ENCODE data around the gene AKT2. TPM values are rescaled to one million over a fixed set of nuclear protein-coding genes. Genes with fewer than 3 reads are reported as not detected.
A peak's percentile ranks its signal among the peaks of the same experiment; 100 is the strongest.
"Not testable (repeated sequence)": the region's sequence is repeated elsewhere in the genome, so short reads cannot be mapped to it uniquely, and the experiment has no call there.

The AKT2 gene
- 65.8 and 111 TPM in 2 replicates for total RNA-seq

DNA sequence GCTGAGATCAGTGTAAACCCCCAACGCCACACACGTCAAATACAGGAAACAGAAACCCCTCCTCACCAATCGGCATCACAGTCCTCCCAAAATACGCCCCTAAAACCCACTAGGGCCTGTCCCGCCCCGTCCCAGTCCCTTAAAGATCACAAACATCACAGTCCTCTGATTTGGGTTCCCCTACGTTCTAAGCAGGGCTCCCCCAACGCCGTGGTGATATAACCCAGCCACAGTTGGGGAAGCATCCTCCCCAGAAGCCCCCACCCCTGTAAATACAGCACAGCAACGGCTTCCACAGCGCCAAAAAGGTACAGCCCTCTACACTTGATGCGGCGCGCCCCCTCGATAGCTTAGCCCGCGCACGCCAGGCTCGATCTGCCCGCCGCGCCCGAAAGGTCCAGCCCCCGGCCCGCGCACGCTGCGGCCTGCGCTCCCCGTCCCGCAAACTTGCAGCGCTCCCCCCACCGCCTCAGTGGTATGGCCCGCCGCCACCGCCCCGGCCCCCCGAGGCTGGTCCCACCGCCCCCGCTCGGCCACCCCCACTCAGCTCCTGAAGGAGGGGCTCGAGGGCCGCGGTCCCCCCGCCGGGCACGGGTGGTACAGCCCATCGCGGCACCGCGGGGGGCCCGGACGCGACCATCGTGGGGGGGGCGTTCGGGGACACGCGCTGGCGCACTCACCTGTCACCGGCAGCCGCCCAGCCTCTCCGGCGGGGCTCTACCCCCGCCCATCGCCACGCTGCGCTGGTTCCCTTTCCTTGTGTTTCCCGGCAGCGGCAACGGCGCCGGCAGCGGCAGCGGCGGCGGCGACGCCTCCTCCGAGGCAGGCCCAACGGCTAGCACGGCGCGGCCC is at the start of gene AKT2:
Gene AKT2, minus strand, starts transcription at position 845 of the 852 bp plus-strand sequence. CDS start 20,078 bp downstream, outside the sequence.
- no peak for DNase-seq (ENCODE audit: low read depth)

DNA sequence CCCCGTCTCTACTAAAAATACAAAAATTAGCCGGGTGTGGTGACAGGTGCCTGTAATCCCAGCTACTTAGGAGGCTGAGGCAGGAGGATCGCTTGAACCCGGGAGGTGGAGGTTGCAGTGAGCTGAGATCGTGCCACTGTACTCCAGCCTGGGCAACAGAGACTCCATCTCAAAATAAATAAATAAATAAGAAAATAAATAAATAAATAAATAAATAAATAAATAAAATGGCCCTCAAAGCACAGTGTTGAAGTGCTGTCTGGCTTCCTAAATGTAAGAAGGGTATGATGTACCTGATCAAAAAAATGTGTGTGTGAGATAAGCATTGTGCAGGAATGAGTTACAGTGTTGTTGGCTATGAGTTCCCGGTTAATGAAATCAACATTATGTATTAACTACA is 47.9 kb upstream of the AKT2 start:
- not testable (repeated sequence) for DNase-seq (ENCODE audit: low read depth)

DNA sequence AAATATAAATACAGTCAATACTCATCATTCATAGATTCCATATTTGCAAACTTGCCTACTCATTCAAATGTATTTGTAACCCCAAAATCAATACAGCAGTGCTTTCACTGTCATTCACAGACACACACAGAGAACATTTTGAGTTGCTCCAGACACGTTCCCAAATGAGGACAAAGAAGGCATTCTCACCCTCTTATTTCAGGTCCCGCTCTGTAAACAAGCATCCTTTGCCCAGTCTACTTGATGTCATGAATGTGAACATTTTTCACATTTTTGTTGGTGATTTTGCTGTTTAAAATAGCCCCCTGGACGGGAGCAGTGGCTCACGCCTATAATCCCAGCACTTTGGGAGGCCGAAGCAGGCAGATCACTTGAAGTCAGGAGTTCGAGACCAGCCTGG is 47.5 kb upstream of the AKT2 start:
- DNase-seq (ENCODE audit: low read depth) = no peak

DNA sequence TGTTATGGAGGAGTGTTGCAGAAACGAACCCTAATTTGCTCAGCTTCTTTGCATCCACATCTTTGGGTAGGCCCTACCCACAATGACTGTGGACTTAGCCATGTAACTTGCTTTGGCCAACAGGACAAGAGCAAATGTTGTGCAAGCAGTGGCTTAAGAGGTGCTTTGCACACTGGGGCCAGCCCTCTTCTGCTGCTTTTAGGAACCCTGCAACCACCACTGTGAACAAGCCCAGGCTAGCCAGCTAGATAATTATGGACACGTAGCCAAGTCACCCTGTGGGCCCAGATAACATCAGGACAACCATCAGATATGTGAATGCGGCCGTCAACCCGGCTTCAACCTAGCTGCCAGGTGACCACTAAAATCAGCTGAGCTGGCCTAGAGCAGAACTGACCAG is 45.9 kb upstream of the AKT2 start:
- no peak for DNase-seq (ENCODE audit: low read depth)

DNA sequence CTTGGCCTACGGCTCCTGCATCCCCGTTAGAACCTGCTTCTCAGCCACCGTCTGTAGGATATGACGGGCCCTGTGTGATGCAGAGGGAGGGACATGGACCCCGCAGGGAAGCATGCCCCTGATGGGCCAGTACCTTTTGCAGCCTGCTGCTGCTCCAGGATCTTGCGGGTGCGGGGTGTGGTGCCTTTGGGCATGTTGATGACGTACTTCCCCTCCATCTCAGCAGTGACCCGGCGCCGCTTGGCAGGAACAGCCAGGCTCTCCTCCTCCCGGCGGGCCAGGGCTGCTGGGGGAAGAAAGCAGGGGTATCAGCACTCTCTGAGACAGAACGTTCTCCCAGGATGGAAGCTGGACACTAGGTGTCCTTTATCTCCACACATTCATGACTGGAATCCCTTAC is 41.1 kb upstream of the AKT2 start:
- no peak for DNase-seq (ENCODE audit: low read depth)

DNA sequence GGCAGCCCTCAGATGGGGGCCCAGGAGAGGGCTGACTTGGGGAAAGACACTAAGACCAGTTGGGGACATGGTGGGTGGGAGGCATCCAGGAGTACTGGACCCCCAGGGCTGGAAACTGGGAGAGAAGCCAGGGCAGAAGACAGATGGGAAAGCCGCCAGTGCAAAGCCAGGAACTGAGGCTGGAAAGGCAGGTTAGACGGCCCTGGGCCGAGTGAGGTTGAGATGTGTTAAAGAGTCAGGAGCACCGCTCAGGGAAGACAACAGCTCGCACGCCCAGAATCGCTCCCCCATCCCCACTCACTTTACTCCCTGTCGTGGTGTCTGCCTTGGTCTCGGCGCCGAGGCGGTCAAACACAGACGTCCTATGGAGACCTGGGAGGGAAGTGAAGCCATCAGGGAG is 38.6 kb upstream of the AKT2 start:
- DNase-seq (ENCODE audit: low read depth) = no peak

DNA sequence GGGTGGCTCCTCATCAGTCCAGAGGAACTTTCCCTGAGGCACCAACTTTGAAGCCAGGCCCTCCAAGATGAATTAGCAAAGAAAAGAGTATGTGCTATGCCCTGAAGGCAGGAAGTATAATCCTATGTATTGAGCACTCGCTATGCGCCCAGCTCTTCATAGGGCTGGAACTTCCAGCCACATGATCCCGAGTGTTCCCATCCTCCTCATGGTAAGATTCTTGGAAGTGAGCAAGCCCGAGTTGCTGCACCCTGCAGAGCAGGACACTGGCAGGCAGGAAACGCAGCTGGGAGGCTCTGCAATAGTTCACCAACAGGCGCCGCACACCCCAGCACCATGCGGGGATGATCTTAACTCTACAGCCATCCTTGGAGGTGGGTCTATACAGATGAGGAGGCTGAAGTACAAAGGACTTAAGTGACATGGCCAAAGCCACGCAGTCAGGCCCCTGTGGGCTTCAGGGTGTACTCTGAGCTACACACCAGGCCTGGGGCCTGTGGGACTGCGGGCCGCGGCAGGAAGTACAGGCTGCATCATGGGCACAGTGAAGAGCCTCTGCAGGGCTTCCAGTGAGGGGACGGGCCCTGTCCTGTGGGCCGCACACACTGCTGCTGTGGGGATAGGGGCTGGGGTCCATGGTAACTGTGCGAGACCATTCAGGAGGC is 37.9 kb upstream of the AKT2 start:
- no peak for DNase-seq (ENCODE audit: low read depth)

DNA sequence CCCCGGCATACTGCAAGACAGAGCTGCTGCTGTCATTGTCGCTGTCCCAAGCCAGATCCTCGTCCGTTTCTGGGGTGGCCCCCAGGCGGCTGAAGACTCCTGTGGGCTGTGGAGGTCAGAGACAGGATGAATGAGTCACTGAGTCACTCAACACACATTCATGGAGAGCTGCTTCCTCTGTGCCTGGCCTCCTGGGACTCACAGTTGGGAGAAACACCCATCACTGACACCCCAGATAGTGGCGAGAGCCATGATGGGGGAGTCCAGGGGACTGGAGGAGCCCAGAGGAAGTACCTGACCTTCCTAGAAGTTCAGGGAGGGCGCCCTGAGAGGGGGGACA is 37.1 kb upstream of the AKT2 start:
- DNase-seq (ENCODE audit: low read depth) = no peak

DNA sequence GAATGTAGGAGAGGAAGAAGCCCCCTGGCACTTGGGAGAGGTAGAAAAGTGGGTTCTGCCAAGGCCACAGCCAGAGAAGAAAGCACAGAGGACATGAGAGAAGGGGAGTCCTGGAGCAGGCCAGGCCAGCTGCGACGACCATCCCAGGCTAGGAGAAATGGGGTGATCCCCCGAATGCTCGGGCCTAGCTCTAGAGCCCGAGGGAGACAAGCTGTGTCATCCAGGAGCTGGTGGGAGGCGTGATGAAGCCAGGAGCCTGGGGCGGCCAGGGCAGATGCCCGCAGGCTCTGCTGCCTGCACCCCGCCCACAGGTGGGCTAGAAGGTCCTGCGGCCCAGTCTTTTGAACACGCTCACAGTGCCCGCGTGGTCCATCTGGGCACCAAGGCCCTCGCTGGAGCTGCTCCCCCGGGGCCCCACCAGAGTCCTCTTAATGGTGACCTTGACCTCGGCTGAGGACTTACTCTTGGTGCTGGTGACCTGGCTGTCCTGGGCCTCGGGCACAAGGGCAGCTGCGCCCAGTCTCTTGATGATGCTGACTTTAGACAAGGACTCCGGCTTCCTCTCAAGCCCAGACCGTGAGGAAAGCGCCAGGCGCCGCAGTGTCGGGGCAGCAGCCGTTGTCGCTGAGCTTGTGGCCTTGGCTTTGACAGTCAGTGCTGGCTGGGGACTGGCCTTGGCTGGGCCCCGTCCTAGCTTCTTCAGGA is 36.6 kb upstream of the AKT2 start:
- DNase-seq (ENCODE audit: low read depth) = no peak

DNA sequence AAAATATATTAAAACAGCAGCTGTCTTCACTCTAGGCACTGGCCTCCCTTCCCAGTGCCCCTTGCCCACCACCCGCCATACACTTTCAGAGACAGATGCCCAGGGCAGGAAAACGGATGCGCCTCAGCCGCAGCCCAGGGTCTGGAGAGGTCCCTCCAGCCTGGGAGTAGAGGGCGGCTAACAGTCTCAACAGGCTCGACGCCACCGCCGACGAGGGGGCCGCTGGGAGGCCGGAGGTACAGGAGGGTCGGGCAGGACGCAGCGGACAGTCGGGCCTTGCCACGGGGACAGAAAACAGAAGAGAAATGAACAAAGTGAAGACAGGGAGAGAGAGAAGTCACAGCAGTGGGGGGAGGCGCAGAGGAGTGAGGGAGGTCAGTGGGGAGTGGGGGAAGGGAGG is 35.9 kb upstream of the AKT2 start:
- no peak for DNase-seq (ENCODE audit: low read depth)

DNA sequence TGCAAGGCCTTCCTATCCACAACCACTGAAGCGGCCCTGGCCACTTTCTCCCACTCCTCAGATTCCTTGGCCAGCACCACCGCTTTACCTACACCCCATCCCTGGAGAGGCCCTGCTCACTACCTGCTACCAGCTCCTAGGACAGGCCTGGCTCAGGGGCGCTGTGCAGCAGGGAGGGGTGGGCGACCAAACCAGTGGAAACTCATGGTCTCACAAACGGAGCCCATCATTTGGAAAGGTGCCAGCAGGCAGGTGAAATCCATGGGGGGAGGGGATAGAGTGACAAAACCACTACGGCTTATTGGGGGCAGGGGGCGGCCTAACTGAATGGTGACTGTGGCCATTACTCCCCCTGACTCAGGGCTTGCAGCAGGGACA is 35.4 kb upstream of the AKT2 start:
- no peak for DNase-seq (ENCODE audit: low read depth)

DNA sequence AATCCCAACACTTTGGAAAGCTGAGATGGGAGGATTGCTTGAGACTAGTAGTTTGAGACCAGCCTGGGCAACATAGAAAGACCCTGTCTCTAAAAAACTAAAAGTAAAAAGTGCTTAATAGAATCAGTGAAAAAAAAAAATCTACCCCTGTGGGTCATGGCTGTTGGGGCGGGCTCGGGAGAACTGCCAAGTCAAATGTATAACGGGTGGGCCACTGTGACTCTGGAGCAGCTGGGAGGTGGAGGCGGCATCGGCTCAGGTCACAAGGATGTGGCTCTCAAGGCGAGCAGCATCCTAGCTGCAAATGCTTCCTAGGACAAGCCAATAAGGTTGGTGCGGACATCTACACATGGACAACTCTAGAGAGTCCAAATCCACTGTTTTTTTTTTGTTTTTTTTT is 32.2 kb upstream of the AKT2 start:
- no peak for DNase-seq (ENCODE audit: low read depth)

DNA sequence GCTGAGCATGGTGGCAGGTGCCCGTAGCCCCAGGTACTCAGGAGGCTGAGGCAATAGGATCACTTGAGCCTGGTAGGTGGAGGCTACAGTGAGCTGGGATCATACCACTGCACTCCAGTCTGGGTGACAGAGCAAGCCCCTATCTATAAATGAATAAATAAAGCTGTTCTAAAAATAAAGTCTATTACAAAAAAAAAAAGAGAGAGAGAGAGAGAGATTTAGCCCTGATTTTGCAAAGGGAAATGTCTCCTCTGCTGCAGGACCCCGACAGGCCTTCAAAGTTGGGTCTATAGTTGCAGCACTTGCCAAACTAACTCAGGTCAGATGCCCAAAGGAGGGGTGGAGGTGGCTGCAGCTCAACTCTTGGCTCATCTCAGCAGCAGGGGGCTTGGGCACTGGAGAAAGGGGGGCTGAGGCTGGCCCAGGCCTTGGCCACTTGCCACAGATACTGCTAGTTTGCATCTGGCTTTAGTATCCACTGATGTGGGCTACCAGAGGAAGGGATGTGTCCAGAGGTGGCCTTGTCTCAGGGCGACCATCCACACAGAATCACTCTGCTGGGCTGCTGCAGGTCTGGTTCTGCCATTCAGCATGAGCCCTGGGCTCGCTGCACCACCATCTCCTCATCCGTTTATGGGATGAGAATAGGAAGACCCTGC is 30.8 kb upstream of the AKT2 start:
- DNase-seq (ENCODE audit: low read depth) = no peak

DNA sequence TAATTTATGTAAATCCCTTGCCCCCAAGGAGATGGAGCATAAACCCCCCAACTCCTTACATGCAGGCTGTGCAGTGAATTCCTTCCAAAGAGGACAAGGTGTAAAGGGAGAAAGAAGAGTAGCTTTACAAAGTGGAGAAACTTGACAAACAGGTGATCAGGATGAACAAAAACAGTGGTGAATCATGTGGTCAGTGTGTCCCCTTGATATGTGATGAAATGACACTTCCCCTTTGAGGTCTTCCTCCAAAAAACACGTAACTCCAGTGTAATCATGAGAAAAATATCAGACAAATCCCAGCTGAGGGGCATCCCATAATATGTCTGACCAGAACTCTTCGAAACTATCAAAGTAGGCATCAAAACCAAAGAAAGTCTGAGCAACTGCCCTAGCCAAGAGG is 29.5 kb upstream of the AKT2 start:
- DNase-seq (ENCODE audit: low read depth) = no peak

DNA sequence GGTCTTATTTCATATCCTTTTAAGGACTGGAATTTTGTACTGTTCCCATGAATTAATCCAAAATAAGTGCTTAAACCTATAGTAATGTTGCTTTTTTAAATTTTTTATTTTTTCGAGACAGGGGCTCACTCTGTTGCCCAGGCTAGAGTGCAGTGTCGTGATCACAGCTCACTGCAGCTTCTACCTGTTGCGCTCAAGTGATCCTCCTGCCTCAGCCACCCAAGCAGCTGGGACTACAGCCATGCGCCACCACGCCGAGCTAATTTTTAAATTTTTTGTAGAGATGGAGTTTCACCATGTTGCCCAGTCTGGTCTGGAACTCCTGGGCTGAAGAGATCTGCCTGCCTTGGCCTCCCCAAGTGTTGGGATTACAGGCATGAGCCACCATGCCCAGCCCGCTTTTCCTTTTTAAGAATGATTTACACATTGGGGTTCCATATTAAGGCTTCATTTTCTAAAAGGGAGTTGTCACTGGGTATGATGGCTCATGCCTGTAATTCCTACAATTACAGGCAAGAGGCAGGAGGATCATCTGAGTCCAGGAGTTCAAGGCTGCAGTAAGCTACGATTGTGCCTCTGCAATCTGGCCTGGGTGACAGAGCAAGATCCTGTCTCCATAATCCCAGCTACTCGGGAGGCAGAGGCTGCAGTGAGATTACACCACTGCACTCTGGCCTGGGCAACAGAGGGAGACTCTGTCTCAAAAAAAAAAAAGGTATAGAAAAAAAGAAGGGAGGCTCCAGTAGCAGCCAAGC is 28.3 kb upstream of the AKT2 start:
- DNase-seq (ENCODE audit: low read depth) = no peak

DNA sequence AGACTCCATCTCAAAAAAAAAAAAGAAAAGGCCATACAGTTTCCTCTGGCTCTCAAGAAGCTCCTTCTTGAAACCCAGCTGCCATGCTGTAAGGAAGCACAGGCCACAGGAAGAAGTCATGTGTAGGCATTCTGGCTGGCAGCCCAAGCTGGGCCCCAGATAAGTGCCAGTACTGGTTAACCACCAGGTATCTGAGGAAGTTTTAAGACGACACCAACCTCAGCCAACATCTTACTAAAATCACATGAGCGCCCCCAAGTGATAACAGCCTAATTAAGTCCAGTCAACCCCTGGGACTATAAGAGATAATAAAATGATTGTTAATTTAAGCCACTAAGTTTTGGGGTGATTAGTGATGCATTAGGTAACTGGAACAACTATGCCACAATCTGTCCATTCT is 27.4 kb upstream of the AKT2 start:
- no peak for DNase-seq (ENCODE audit: low read depth)

DNA sequence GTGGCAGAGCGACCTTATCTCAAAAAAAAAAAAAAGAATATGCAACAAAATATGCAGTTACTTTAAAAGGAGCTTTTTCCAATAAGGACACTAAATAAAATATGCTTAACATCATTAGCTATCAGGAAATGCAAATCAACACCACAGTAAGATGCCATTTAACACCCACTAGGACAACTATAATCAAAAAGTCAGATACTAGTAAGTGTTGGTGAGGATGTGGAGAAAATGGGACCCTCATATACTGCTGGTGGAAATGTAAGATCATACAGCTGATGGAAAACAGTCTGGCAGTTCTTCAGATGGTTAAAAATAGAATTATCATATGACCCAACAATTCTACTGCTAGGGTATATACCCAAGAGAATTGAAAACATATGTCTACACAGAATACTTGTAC is 24.5 kb upstream of the AKT2 start:
- DNase-seq (ENCODE audit: low read depth) = no peak

DNA sequence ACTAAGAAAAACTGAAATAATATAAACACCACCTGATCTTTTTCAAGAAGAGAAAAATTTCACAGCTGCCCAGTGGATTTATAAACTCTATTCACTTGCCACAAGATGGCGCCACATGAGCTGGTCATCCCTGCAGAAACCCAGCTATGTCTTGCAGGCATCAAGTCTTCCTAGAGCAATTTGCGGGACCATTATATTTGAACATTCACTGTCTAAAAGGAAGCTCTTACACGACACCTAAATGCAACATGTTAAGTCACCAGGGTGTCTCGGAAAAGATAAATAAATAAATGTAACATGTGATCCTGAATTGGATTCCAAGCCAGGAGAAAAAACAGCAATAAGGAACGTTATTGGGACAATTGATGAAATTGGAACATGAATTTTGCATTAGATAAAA is 20.3 kb upstream of the AKT2 start:
- DNase-seq (ENCODE audit: low read depth) = peak; percentile 81

DNA sequence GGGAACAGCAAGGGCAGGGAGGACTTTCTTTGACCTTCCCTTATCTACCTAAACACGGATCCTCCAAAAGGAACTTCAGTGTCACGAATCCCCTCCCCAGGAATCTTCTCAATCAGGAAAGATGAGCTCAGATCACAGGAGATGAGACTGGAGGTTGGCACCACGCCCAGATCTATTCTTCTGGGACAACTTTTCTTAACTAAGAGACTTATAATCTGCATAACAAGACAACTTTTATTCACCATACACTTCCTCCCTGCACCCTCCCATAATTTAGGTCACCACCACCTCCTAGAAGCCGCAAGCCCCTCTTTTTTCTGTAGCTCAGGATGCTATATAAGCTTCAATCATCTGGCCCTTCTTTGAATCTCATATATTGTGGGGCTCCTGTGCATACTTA is 19.2 kb upstream of the AKT2 start:
- no peak for DNase-seq (ENCODE audit: low read depth)

DNA sequence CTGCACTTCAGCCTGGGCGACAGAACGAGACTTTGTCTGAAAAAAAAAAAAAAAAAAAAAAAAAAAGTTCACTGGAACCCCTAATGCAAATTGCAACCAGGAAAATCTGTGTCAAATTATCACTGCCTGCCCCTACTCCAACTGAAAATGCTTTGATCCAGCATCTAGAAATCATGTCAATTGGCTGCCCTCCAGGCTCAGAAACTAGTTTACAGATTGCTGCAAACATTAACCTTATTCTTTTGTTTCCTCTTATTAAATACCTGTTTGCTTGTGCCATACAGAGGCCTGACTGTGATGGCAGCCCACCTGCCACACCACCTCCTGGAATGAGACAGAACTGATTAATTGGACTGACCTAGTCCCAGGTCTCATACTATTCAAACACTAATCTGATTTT is 18.6 kb upstream of the AKT2 start:
- no peak for DNase-seq (ENCODE audit: low read depth)

DNA sequence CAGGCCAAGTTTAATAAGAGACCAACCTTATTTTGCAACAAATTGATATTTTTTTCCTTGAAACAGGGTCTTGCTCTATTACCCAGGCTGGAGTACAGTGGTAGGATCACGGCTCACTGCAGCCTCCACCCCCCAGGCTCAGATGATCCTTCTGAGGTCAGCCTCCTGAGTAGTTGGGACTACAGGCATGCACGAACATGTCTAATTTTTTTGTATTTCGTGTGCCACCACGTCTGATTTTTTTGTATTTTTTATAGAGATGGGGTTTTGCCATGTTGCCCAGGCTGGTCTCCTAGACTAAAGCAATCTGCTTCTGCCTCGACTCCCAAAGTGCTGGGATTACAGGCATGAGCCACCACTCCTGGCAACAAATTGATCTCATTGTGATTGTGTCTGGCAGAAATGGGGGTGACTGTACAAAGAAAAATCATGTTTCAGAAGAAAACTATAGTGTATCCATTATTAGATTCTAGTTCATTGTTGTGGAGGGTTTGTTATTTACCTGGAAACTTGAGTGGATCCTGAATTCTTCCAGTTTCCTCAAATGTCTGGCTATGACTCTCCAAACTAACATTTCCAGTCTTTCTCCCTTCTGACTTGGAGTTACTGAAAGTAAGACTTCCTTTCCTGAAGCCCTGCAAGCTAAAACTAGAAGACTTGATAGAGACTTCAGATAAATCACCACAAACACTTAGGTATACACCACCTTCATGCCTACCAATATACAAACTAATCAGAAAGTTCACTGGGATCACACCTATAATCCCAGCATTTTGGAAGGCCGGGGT is 17.3 kb upstream of the AKT2 start:
- DNase-seq (ENCODE audit: low read depth) = no peak
